Activated naive CD4-positive, alpha-beta T cell treated with anti-CD3 and anti-CD28 coated beads, Interleukin-2, amount 50 U/mL, for 24 hours (primary cell): Measurements from ENCODE around the gene RAB8B.

Experiments
- H3K27ac Mint-ChIP-seq: one replicate; pipeline ENCODE4 v1.8.0; 2021; ENCODE audit warnings: mild to moderate bottlenecking, mixed read lengths
- H3K27me3 Mint-ChIP-seq: one replicate; pipeline ENCODE4 v1.8.0; 2021; ENCODE audit warnings: mixed read lengths
- H3K36me3 Mint-ChIP-seq: one replicate; pipeline ENCODE4 v1.8.0; 2021; ENCODE audit warnings: mixed read lengths
- H3K4me1 Mint-ChIP-seq: one replicate; pipeline ENCODE4 v1.8.0; 2021; ENCODE audit warnings: mixed read lengths
- H3K4me3 Mint-ChIP-seq: one replicate; pipeline ENCODE4 v1.8.0; 2021; ENCODE audit warnings: mild to moderate bottlenecking, mixed read lengths
- H3K9me3 Mint-ChIP-seq: one replicate; pipeline ENCODE4 v1.8.0; 2021; ENCODE audit warnings: mixed read lengths

RAB8B gene

DNA sequence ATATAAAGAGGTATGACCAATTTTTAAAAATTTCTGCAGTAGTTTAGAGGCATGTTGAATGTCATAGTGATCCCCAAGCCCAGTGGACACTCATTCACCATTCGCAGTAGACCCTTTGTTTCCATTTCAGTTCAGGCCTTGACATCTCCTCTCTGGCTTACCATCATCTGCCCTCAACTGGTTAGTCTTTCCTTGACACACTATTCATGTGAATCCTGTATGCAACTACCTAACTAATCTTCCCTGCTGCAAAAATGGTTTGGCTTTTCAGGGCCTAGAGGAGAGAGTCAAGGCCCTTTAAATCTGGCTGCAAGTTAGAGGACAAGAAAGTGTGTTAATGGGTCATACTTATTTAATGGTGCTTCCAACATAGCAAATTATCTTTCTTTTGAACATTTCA lies 98.9 kb downstream of the RAB8B start:
- Mint-ChIP-seq H3K4me3 (no peak overlapping the region), H3K36me3 (peaks cover 7% of the 10 kb centered on the region), H3K27ac (no peak overlapping the region)

DNA sequence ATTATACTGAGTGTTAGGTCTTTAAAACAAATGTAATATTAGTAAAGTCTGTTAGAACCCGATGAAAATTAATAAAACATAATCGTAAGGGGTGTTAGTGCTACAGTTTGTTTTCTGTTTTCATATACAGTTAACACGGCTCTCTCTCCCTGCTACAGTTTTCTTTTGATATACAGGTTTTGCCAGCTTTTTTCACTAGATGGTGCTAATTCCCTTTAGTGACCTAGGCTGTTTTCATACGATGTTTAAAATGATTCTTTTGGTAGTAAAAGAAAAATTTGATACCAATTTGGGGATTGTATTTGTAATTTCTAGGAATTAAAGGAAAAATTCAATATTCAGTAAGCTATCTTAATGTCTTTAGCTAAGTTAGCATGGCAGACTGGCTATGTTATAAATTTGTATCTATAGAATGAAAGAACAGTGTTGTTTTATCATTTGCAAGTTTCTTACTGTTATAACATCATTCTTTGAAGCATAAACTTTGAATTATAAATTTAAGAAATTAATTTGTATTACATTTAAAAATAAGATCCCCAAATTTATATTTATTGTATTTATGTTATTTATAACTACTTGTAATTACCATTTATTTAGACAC lies 99.5 kb downstream of the RAB8B start:
- Mint-ChIP-seq H3K4me1 (peaks cover 9% of the 10 kb centered on the region), H3K36me3 (peaks cover 3% of the 10 kb centered on the region), H3K27ac (no peak overlapping the region), H3K4me3 (no peak overlapping the region), H3K9me3 (no peaks in the 10 kb centered on the region), H3K27me3 (no peaks in the 10 kb centered on the region)

More for the DNA sequence above, 98.9 kb downstream of the RAB8B start:
- Mint-ChIP-seq H3K27me3 (no peaks in the 10 kb centered on the region), H3K4me1 (peaks cover 14% of the 10 kb centered on the region), H3K9me3 (no peaks in the 10 kb centered on the region)

DNA sequence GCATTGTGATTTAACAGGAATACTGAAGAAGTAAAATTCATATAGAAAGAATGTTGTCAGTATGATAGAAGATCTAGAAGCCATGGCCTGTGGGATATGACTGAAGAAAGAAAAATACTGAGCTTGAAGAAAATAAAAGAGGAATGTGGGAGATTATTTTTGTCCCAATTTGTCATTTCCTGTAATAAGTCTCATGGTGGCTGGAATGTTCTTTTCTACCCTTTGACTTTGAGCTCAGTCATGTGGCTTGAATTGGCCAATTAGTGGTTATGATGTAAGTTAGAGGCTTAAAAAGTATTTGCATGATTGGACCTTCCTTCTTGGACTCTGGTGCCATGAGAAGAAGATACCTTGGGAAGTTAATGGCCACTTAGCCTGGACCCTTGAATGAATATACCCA lies 102.1 kb downstream of the RAB8B start:
- H3K27ac Mint-ChIP-seq = no peak overlapping the region
- H3K4me1 Mint-ChIP-seq = peaks cover 17% of the 10 kb centered on the region
- no peaks in the 10 kb centered on the region for H3K9me3 Mint-ChIP-seq
- no peak overlapping the region for H3K4me3 Mint-ChIP-seq
- H3K27me3 Mint-ChIP-seq = no peaks in the 10 kb centered on the region
- peaks cover 6% of the 10 kb centered on the region for H3K36me3 Mint-ChIP-seq

DNA sequence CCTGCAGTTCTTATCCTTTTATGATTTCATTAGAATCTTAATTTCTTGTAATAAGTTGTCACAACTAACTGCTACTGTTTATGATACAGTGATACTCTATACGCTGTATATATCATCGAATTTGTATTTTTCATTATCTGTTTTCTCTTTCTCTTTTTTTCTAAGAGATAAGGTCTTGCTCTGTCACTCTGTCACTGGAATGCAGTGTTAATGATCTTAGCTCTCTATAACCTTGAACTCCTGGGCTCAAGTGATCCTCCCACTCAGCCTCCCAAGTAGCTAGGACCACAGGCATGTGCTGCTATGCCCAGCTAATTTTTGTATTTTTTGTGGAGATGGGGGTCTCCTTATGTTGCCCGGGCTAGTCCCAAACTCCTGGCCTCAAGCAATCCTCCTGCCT lies 102.8 kb downstream of the RAB8B start:
- Mint-ChIP-seq H3K27ac (no peak overlapping the region), H3K27me3 (no peaks in the 10 kb centered on the region), H3K36me3 (peaks cover 9% of the 10 kb centered on the region), H3K9me3 (no peaks in the 10 kb centered on the region), H3K4me1 (peaks cover 17% of the 10 kb centered on the region), H3K4me3 (no peak overlapping the region)

DNA sequence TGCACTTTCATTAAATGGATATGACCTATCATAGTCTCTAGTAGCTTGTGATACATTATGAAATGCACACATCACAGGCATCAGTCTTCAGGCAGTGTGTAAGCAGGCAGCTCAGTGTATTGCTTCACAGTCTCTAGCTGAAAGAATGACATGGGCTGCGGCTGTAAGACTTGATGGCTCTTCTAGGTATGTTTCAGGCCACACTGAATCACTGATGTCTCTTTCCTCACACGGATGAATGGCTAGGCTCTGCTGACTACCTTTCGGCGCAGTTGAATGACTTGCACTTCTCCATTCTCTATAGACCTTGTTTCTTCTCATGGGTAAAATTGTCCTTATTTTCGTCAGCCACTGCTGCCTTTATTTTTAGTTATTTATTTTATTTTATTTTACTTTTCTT lies 103.4 kb downstream of the RAB8B start:
- no peaks in the 10 kb centered on the region for H3K27me3 Mint-ChIP-seq
- no peaks in the 10 kb centered on the region for H3K9me3 Mint-ChIP-seq
- no peak overlapping the region for H3K27ac Mint-ChIP-seq
- peaks cover 10% of the 10 kb centered on the region for H3K36me3 Mint-ChIP-seq
- no peak overlapping the region for H3K4me3 Mint-ChIP-seq
- H3K4me1 Mint-ChIP-seq = peaks cover 17% of the 10 kb centered on the region

DNA sequence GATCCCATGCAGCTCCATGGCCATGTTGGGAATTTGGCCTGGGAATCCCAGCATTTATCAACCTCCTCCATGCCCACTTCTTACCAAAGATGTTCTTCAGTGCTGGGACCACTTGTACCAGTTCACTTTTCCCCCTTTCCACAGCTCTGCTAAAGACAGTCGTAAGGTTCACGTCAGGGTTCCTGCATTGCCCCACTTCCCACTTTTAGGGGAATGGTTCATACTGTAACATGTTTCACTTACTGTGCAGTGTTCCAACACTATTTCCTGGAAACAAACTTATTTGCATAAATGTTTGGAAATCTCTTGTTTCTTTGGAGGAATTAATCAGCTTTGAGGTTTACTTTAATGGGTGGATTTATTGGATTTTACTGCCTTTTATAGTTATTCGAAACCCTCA lies 105.0 kb downstream of the RAB8B start:
- Mint-ChIP-seq H3K27me3 (no peaks in the 10 kb centered on the region), H3K4me3 (no peak overlapping the region), H3K27ac (no peak overlapping the region), H3K9me3 (no peaks in the 10 kb centered on the region), H3K4me1 (peaks cover 9% of the 10 kb centered on the region), H3K36me3 (peaks cover 17% of the 10 kb centered on the region)

DNA sequence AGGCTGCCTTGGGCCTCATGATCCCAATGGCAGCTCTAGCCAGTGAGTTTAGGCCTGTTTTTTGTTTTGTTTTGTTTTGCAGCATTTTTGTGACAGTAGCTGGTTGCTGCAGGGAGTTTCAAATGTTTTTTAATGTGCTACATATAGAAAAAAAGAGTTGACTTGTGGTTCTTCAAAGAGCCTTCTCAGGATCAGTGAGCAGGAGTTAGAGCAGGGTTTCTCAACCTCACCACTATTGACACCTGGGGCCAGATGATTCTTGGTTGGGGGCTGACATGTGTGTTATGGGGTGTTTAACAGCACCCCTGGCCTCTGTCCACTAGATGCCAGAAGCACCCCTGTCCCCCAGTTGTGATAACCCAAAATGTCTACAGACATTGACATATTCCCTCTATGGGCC lies 105.9 kb downstream of the RAB8B start:
- Mint-ChIP-seq H3K36me3 (peaks cover 17% of the 10 kb centered on the region), H3K4me3 (no peak overlapping the region), H3K27ac (no peak overlapping the region), H3K9me3 (no peaks in the 10 kb centered on the region), H3K27me3 (no peaks in the 10 kb centered on the region), H3K4me1 (peaks cover 9% of the 10 kb centered on the region)

DNA sequence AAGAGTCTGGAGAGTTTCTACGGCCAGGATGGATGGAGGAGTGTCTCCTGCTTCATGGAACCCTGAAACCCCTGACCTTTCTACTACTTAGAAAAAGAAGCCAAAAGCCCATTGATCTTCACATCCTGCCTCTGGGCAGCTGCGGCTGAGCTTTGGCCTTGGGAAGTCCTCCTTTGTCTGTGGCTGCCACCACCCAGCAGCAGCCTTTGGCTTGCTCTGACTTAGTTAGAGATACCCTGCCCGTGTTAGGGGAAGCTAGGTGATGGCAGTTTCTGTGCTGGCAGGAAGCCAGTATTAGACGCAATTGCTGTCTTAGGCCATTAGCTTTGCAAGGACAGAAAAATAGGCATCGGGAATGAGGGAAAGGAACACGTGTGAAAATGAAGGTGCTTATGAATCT lies 106.8 kb downstream of the RAB8B start:
- Mint-ChIP-seq H3K9me3 (no peaks in the 10 kb centered on the region), H3K4me3 (no peak overlapping the region), H3K36me3 (peaks cover 20% of the 10 kb centered on the region), H3K27me3 (no peaks in the 10 kb centered on the region), H3K4me1 (peaks cover 9% of the 10 kb centered on the region), H3K27ac (no peak overlapping the region)

DNA sequence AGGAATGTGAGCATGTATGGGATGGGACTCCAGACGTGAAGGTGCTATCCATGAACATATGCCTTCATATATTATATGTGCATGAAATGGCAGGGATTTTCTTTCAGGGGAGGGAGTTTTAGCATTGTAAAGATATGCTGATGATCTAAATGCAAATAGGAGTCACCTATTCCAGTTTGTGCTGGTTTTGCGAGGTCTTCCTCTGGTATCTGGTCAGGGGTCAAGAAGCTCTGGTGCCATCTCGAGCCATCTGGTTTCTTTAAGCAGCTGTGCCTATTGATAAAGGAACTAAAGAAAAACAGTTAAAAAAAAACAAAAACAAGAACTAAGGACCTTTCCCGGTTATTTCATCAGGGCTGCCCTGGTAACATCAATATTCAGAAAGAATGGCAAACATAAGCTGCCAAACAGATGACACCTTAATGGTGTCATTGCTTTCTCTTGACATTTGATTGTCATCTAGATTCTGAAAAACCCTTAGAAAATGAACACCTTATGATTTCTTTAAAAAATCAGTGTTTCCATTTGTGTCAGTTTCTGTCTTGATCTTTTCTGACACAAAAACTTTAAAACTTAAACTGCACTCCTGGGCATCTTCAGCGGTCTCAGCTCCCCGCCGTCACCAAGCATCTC lies 110.7 kb downstream of the RAB8B start:
- Mint-ChIP-seq H3K36me3 (peaks cover 24% of the 10 kb centered on the region), H3K27ac (no peak overlapping the region), H3K27me3 (no peaks in the 10 kb centered on the region), H3K4me1 (peaks cover 6% of the 10 kb centered on the region), H3K4me3 (no peak overlapping the region), H3K9me3 (no peaks in the 10 kb centered on the region)

DNA sequence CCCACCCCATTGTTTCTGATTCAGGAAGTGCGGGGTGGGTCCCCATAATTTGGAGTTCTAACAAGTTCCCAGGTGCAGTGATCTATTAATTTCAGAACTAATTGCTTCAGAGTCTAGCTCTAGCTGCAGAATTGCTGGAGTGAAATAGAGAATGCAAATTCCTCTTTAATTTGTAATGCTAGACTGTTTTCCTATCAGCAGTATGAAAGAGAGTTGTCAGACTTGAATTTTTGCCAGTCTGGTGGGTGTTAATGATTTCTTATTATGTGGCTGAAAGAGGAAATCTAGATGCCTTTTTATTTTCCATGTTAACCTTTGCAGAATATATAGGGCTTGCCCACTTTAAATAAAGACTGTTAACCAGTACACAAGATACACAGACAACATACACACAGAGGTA lies 111.7 kb downstream of the RAB8B start:
- peaks cover 24% of the 10 kb centered on the region for H3K36me3 Mint-ChIP-seq
- H3K9me3 Mint-ChIP-seq = no peaks in the 10 kb centered on the region
- no peaks in the 10 kb centered on the region for H3K27me3 Mint-ChIP-seq
- no peak overlapping the region for H3K4me3 Mint-ChIP-seq
- no peak overlapping the region for H3K27ac Mint-ChIP-seq
- H3K4me1 Mint-ChIP-seq = peaks cover 4% of the 10 kb centered on the region

DNA sequence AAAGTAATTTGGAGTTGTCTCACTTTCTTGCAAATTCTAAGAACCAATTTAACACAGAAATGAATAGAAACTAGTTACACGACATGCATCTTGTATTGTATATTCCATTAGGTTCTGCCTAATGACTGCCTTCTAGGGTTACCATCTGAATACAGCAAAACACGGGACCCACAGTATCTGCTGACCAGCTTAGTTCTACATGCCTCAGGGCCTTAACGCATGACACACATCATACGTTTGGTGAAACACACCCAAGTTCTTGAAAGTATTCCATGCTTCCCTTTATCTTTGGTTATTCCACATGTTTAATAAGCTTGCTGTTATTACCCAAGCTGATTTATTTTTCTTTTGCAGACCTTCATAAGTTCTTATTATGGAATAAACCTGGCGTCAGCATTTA lies 115.9 kb downstream of the RAB8B start:
- Mint-ChIP-seq H3K27ac (no peak overlapping the region), H3K4me3 (no peak overlapping the region), H3K4me1 (no peaks in the 10 kb centered on the region), H3K36me3 (peaks cover 11% of the 10 kb centered on the region), H3K27me3 (no peaks in the 10 kb centered on the region), H3K9me3 (no peaks in the 10 kb centered on the region)

DNA sequence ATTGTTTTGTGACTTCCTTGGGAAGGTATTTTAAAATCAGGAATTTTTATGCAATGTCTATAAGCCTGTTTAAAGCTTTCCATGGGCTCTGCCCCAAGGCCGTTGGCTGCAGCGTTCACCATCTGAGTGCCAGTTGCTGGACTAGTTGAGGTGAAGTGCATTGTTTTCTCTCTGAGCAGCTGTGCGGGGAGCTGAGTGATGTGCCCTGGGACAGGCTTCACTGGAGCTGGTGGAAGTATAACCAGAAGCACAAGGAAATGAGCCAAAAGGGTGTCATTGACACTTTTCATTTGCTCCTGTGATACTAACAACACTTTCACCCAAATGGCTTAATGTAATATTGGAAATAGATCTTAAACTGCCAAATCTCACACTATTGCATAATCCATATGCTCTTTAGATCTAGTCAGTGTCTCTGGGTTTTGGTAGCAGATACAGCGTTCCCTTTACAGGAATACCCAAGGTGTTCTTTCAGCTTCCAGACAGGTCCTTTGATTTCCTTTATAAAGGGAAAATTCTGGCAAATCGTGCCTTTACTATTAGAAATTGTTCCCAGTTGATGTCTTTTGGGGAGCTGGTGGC lies 117.2 kb downstream of the RAB8B start:
- peaks cover 11% of the 10 kb centered on the region for H3K36me3 Mint-ChIP-seq
- H3K4me1 Mint-ChIP-seq = no peaks in the 10 kb centered on the region
- no peak overlapping the region for H3K4me3 Mint-ChIP-seq
- no peak overlapping the region for H3K27ac Mint-ChIP-seq
- no peaks in the 10 kb centered on the region for H3K9me3 Mint-ChIP-seq
- H3K27me3 Mint-ChIP-seq = no peaks in the 10 kb centered on the region

DNA sequence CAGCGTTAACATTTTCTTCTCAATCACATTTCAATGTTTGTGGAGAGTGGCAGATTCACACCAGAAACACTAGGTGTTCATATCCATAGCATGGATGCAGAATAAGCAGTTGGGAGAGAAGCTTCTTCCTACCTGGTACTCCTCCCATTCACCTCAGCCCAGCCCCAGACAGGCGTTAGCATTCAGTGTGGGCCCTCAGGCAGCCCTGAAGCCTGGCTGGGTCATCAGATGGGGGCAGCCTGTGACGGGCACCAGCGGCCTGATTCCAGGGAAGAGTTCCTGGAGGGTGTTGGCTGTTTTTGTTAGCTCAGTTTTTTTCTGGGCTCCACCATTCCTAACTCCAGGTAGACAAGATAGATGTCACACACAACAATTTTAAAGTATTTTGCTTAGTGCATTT lies 119.1 kb downstream of the RAB8B start:
- Mint-ChIP-seq H3K4me3 (no peak overlapping the region), H3K4me1 (no peaks in the 10 kb centered on the region), H3K9me3 (no peaks in the 10 kb centered on the region), H3K27ac (no peak overlapping the region), H3K27me3 (no peaks in the 10 kb centered on the region), H3K36me3 (peaks cover 4% of the 10 kb centered on the region)

DNA sequence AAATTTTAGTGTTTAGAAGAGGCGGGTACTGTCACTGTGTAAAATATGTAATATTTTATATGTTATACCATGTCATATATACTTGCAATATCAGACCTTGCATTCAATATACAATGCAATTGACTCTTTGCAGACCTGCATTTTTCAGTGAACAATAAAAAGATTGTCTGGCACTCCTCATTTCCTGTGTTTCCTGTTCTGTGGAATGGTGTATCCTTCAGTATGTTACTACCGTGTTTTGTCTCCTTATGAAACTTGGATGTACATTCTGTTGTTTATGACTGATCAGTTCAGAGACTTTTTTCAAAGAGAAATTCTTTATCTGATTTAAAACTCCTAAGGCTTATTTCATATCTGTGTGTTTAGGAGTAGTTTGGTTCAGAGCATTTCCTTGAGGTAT lies 119.5 kb downstream of the RAB8B start:
- no peak overlapping the region for H3K27ac Mint-ChIP-seq
- no peaks in the 10 kb centered on the region for H3K9me3 Mint-ChIP-seq
- peaks cover 4% of the 10 kb centered on the region for H3K36me3 Mint-ChIP-seq
- H3K4me3 Mint-ChIP-seq = no peak overlapping the region
- H3K4me1 Mint-ChIP-seq = no peaks in the 10 kb centered on the region
- no peaks in the 10 kb centered on the region for H3K27me3 Mint-ChIP-seq

DNA sequence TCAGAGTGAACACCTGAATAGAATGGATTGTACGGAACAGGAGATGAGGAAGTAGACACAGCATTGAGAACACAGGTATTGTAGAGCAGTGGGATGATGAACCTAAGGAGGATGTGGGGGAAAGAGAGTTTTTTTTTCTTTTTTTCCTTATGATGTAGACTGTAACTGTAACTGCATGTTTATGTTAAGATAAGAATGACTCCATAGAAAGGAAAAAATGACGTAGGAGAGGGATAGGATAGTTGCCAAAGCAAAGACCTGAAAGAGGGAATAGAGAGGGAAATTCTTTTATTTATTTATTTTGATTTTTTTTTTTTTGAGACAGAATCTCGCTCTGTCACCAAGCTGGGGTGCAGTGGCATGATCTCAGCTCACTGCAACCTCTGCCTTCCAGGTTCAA lies 121.2 kb downstream of the RAB8B start:
- Mint-ChIP-seq H3K36me3 (peaks cover 4% of the 10 kb centered on the region), H3K4me1 (no peaks in the 10 kb centered on the region), H3K4me3 (no peak overlapping the region), H3K9me3 (no peaks in the 10 kb centered on the region), H3K27me3 (no peaks in the 10 kb centered on the region), H3K27ac (no peak overlapping the region)

DNA sequence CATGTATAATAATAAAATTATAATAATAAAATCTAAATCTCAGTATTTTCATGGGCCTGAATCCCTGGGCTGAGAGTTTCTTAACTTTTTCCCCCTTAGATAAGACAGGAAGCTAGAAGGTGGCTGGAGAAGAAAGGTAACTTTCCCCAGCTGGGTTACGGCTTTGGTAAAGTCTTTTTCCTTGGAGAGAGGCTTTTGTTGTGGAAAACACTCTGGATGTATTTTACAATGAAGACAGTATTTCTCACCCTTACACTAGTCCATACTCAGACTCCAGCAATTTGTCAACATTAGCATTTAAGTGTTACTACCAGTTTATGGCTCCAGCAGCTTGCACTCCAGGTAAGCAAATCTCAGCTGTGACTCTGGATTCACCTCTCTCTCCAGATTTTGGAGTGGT lies 122.9 kb downstream of the RAB8B start:
- Mint-ChIP-seq H3K4me1 (no peaks in the 10 kb centered on the region), H3K9me3 (no peaks in the 10 kb centered on the region), H3K4me3 (no peak overlapping the region), H3K27ac (no peak overlapping the region), H3K27me3 (no peaks in the 10 kb centered on the region), H3K36me3 (peaks cover 4% of the 10 kb centered on the region)

DNA sequence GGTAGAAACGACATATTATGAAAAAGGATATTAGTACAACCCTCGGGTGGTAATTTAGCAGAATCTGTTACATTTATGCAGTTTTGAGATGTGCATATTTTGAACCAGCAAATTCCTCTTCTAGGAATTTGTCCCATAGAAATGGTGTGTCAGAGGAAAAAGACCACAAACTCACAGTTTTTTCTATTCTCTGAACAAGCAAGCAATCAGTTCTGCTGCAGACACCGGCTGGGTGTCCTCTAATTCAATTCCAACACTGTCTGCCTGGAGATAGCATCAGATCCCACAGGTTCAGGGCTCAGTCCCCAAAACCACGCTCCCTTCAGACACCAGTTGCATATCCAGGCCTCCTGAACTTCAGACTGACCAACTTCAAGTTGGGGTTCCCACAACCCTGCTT lies 124.4 kb downstream of the RAB8B start:
- no peak overlapping the region for H3K4me3 Mint-ChIP-seq
- no peak overlapping the region for H3K27ac Mint-ChIP-seq
- H3K27me3 Mint-ChIP-seq = no peaks in the 10 kb centered on the region
- no peaks in the 10 kb centered on the region for H3K4me1 Mint-ChIP-seq
- no peaks in the 10 kb centered on the region for H3K9me3 Mint-ChIP-seq
- H3K36me3 Mint-ChIP-seq = peaks cover 4% of the 10 kb centered on the region
